HG03571 (cell line): ENCODE data around the gene SLC35F3.

Source experiments
- ATAC-seq: cut with Tn5 transposase; IDR thresholded peaks from one replicate; pipeline ENCODE4 v1.9.1; 2021; ENCODE audit not compliant: unreplicated experiment

The SLC35F3 gene

DNA sequence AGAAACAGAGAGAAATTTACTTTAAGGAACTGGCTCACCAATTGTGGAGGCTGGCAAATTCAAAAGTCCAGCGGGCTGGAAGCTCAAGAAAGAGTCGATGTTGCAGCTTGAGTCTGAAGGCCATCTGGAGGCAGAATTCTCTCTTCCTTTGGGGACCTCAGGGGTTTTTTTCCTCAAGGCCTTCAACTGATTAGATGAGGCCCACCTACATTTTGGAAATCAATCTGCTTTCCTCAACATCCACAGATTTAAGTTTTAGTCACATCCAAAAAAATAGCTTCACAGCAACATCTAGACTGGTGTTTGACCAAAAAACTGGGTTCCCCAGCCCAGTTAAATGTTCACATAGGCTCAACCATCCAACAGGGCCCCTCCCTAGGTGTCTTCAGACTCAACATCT lies 114.9 kb downstream of the SLC35F3 start:
- ATAC-seq = no peak

- no peak for ATAC-seq
Measured at GRCh38 chr1:234022302-234022701, 117.8 kb downstream of the SLC35F3 start.

DNA sequence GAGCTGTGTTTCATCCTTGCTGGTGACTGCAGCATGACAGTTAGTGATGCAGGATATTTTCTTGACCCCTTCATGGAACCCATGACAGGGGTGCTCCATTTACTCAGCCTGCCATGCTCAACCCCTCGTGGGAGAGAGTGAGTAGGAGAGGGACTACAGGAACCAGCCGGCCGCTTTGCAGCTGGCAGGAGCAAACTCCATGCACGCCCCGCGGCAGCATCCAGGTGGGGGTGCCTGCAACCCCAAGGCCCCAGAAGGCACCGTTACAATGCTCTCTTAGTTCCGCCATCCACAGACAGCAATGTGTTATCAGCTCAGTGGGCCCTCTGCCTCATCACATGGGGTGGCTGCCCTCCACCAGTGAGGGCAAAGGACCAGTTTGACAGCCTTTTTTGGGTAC lies 135.1 kb downstream of the SLC35F3 start:
- ATAC-seq = no peak

DNA sequence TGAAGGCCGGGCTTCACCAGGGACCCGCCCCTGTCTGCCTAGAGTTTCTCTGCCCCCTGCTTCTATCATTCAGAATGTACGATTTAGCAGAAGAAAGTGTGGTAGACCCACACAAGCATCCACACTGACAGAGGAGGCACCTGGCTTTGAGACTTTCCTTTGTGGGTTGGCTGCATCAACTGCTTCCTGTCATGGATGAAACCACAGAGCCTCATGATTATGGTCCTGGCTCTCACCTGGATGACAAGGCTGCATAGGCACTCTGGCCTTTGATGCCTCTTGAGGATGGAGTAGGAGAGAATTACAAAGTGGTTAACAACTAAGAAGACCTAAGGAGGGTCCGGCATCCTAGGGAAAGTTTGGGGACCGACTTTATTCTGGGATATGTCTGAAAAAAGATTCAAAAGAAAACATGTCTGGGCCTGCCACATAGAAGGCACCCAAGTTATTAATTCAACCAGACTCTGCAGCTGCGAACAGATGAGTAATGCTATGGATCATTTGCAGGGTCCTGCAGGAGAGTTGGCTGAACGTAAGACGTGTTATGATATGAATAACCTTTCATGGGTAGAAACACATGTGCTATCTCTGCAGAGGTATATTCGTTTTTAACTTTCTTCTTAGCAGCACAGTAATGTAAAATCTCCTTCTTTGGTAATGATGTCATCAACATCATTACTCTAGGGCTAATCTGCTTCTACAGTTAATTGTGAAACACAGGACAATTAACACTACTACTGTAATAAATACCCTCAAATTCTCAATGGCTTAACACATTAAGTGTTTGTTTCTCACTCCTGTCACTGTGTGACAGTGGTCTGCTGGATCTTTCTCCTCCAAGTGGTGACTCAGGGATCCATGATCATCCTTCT lies 136.2 kb downstream of the SLC35F3 start:
- no peak for ATAC-seq

DNA sequence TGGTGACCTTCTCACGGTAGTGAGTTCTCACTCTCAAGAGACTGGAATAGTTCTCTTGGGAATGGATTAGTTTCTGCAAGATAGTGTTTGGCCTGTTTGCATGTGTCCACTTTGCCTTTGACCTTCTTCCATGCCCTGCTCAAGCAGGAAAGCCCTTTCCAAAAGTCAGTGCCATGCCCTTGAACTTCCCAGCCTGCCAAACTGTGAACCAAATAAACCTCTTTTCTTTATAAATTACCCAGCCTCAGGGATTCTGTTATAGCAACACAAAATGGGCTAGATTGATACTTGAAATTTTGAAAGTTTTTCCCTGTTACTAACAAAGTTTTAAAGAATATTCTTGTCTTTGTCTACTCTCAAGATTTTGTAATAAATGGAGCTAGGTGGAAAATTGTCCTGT lies 139.6 kb downstream of the SLC35F3 start:
- no peak for ATAC-seq

DNA sequence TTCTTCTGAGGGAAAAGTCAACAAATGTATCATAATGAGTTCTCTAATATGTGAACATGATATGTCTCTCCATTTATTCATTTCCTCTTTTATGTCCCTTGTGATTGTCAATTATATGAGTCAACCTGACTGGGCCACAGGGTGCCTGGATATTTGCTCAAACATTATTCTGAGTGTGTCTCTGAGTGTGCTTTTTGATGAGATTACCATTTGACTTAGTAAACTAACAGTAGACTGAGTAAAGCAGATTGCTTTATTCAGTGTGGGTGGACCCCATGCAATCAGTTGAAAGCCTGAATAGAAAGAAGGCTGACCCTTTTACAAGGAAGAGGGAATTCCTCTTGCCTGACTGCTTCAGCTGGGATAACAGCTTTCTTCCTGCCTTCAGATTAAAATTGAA lies 142.6 kb downstream of the SLC35F3 start:
- ATAC-seq = no peak

DNA sequence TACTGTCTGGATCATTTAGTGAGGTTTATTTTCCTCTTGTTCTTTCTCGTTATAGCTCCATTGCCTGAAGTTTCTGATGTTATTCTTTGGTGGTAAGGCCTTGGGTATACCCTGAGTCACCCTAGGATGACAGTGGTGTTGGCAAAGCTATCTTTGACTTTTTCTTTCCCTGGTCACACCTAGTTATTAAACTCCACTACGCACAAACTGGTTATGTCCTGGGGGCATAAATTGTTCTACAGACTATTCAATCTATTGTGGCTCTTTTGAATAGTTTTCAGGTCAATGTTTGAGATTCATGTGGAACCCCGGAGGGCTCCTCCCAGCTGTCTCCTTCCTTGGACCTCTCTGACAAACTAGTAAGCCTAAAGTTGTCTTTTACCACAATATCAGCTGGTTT lies 157.7 kb downstream of the SLC35F3 start:
- ATAC-seq = no peak

DNA sequence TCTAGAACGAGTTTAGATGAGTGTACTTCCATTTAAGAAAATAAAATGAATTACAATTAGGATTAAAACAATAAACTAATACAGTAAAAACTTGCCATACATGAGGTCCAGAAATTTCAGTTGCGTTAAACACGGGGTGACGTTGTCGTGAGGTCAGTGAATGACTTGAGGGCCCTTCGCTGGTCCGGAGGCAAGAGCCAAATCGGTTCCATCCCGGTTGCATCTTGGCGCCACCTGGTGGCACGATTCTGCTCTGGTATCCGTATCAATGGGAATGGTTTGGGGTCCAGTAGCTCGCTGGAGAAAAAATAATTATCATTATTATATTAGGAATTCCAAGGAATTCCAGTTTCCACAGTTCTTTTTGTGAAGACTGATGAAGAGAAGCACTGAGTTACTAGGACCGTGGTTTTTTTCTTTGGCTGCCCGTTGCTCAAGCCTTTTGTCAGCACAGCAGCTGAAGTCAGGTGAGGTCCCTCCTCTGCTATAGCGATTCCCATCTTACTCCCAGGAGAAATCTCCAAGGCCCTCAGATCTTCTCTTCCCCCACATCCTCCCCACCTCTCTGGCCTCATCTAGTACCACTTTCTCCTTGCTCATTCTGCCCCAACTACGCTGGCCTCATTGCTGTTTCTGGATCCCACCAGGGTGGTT lies 161.4 kb downstream of the SLC35F3 start:
- ATAC-seq = no peak

DNA sequence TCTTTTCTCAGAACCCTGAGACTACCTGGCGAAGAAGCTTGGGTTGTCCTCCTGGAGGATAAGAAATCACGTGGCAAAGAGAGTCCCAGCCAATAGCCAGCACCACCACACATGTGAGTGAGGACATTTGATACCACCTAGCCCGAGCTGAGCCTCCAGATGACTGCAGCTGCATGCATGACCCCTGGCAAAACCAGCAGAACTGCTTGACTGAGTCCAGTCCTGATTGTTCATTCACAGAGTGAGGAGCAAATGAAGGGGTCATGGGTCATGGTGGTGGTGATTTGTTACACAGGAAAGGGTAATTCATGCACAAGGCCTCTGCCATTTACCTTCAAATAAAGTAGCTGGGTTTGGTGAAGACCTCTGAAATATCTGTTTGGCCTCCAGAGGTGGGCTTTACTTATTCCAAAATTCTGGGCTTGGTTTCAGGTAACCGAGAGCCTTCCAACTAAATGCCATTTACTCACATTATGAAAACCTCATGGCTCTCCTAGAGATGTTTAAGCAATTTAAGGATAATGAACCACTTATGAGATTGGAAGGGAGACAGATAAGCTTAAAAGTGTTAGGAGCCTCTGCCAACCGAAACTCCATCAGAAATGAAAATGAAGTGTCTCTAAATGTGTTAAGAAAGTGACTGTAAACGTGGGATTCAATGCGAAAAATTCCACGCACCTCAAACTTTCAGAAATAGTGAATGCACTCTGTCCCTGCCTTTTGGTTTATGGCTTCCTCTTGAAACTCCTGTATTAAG lies 163.3 kb downstream of the SLC35F3 start:
- no peak for ATAC-seq

DNA sequence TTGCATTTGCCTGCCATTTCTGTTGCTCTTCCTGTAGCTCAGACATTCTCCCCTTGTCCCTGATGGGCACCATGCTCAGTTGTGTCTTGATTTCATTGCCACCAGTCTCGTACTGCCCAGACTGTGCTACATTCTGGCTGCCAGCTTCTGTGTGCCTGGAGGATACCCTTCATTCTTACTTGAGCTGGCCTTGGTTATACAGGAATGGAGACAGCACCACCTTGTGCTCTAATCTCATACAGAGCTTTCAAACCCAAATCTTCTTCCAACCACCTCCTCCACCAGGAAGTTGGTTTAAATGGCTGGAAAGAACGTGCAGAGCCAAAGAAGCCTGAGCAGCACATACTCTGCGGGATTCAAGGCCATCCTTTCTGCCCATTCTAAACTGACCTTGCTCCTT lies 165.3 kb downstream of the SLC35F3 start:
- no peak for ATAC-seq

DNA sequence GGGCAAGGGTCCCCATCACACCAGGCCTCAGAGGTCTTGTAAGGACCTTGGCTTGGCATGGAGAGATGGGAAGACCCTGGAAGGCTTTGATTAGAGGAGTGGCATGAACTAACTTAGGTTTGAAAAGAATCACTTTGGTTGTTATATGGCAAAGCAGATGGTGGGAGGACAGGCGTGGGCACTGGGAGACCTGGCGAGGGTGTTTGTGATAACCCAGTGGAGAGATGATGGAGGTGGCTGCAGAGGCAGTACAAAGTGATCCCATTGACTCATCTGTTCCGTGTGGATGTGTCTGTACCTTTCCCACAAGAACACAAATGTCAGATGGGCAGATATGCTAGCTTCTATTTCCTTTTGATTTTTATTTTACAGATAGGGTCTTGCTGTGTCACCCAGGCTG lies 168.3 kb downstream of the SLC35F3 start:
- ATAC-seq = no peak

DNA sequence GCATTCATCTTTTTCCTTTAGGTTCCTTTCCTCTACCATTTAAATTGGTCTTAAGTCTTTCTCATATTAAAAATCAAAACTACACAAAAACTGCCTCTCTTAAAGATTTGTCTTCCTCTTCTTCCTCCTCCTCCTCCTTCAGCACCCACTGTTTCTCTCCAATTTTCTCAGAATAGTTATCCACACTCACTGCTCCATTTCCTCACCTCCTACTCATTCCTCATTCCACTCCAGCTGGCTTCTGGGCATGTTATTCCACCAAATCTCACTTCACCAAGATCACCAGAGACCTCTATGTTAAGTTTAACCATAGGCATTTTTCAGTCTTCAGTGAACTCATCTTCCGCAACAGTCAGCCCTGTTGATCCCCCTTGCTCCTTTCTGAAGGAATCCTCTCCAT lies 173.7 kb downstream of the SLC35F3 start:
- no peak for ATAC-seq

GRCh38 chr1:234079896-234080295 lies 175.4 kb downstream of the SLC35F3 start:
- no peak for ATAC-seq

DNA sequence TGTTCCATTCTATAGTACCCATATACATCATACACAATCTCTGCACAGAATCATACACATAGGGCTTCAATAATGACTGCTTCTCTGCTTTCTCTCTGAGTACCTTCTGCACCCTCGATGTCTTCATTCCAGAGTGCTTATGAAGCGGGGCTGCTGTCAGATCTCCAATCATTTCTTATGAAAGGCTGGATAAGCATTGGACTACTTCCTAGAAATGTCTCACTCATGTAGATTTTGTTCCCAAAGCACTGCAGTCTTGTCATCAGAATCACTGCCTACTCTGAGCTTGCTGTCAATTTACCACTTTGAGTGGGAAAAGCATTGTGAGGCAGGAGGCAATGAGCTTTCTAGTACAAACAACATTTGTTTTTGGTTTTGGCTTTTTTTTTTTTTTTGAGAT lies 179.0 kb downstream of the SLC35F3 start:
- no peak for ATAC-seq

- ATAC-seq = no peak
Measured at GRCh38 chr1:234089396-234089795, 184.9 kb downstream of the SLC35F3 start.

- ATAC-seq = no peak
Measured at GRCh38 chr1:234090212-234091064, 186.0 kb downstream of the SLC35F3 start.

GRCh38 chr1:234091065-234091401 lies 186.6 kb downstream of the SLC35F3 start:
- no peak for ATAC-seq

DNA sequence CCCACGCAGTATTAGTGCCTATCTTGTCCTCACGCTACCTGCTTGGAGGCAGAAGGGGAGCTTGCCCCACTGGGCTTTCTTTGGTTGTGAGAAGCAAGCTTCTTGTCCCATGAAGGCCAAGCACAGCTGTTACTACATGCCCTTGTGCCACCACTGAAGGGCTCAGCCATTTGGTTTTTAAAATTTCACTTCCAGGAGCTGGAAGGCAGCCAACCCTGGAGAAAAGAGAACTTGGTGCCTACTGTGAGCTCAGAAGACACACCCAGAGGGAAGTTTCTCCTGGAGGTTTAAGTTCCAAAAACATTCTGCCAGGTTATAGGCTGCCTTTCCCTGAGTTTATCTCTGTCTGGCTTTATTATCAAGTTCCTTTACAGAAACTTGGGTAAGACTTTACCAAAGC lies 187.4 kb downstream of the SLC35F3 start:
- no peak for ATAC-seq

GRCh38 chr1:234093107-234093506 lies 188.6 kb downstream of the SLC35F3 start:
- no peak for ATAC-seq

- ATAC-seq = no peak
Measured at GRCh38 chr1:234093741-234094140, 189.3 kb downstream of the SLC35F3 start.

DNA sequence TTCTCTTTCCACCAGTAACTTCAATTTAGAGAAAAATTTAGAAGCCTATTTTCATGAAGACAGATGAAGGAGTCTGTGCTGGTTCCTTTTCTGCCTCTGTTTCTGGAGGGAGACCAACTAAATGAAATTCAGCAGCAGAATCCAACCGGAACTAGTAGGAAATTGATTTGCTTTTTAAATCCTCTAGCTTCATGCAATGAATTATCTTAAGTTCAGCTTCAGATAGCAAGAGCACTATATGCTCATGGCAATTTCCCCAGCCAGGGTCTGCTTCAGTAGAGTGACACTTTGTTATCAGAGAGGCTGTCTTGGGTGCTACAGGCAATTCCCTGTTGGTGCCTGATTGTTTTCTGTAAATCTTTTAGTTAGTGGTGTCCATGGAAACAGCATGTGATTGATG lies 189.7 kb downstream of the SLC35F3 start:
- ATAC-seq = no peak
